Adrenal gland (tissue), 5 donors: ENCODE measurements around the gene TNK1.

Experiments used
- CTCF ChIP-seq, 6 experiments: fragments of 450-650 bp in 4 of 6; fragments of 200-600 bp in 2 of 6; sonication (generic) in 1 of 6; IDR thresholded peaks; 1 replicate in 5 of 6; 2 replicates in 1 of 6; pipeline versions ENCODE4 v1.5.1 to v1.8.0; 2016 to 2021; ENCODE audit warnings: antibody characterized with exemption in 6 of 6, mild to moderate bottlenecking in 2 of 6, moderate library complexity in 1 of 6
- POLR2A ChIP-seq, 2 donors: fragments of 450-650 bp; IDR thresholded peaks; one replicate each; pipeline ENCODE4 v1.6.1; 2017; ENCODE audit warnings: antibody characterized with exemption in 2 of 2, mild to moderate bottlenecking in 2 of 2, moderate library complexity in 1 of 2
- donor health status: DM: no; HTN: no; CAD: no.

GRCh38 chr17:7437369-7437863 is 56.5 kb downstream of the TNK1 start:
- TF ChIP-seq CTCF (IDR thresholded peaks at IDR 0.05) = no peak
- TF ChIP-seq POLR2A (IDR thresholded peaks at IDR 0.05) = no peak
